HTERT RPE-1 (cell line): ENCODE data around the gene FYN.

Source experiments
- in situ Hi-C: fragments of 300-500 bp; cut with MboI; formaldehyde crosslinking; loops from 4 replicates; pipeline ENCODE4 v1.14.3; 2020; ENCODE audit warnings: low sequenced_read_pairs

Gene FYN

GRCh38 chr6:111734068-111735061 is 138.9 kb downstream of the FYN start:
- in situ Hi-C loops, result no loop called here

GRCh38 chr6:111732390-111732789 is 140.9 kb downstream of the FYN start:
- in situ Hi-C loops, result no loop called here

- in situ Hi-C loops, result no loop called here
Measured at GRCh38 chr6:111731456-111732195, 141.6 kb downstream of the FYN start.

DNA sequence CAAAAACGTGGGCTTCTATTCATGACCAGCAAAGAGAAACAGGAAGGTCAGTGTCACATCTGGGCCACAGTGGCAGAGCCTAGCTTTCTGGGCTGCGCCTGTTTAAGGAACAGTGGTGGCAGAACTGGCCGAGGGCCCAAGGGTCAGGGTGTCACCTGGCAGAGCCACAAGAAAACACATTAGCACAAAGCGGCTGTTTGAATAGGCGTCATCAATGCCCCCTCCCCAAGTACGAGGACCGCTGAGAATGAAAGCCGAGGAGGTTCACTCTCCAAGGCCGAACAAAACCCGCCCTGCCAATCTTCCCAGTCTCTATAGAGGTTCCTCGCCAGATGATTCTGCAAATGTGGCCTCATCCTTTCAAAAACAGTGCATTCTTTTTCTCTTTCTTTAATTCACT is 142.4 kb downstream of the FYN start:
- in situ Hi-C loops, result no loop called here

GRCh38 chr6:111727802-111728201 is 145.4 kb downstream of the FYN start:
- in situ Hi-C loops, result no loop called here

DNA sequence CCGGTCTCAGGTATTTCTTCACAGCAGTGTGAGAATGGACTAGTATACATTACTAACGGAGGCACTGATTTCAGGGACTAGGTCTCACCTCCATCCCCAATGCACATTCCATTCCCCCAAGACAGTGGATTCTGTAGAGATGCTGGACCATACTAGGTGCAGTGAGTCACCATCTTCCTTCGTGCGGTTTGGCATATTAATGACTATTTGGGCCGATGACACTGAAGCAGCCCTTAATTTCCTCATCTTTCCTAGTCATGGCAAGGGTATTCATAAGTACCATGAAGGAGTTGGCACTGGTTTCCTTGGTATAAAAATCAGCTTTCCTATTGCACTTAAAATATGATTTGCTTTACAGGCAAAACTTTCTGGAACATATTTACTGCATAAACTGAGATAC is 146.2 kb downstream of the FYN start:
- in situ Hi-C loops, result no loop called here

GRCh38 chr6:111725446-111726112 is 147.7 kb downstream of the FYN start:
- in situ Hi-C loops, result no loop called here

DNA sequence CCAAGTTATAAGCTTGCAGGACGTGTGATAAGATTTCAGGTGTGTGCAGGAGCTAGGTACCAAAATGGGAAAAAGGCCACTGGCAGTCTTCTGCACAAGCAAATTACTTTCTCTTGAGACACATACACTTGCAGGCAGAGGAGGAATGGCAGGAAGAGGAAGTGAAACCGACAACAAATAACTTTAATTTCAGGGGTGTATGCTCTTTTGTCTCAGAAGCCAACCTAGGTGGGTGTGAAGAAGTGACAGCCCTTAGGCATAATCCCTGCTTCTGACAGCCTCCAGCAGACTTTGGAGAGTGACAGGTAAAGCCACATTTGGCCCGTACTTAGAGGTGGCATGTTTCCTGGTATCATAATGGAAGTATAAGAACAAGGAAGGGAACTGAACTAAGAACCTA is 148.7 kb downstream of the FYN start:
- in situ Hi-C loops, result loop anchor here (25.0 kb wide), 1 partner anchor 288 kb away; no protein-coding TSS in a partner anchor

DNA sequence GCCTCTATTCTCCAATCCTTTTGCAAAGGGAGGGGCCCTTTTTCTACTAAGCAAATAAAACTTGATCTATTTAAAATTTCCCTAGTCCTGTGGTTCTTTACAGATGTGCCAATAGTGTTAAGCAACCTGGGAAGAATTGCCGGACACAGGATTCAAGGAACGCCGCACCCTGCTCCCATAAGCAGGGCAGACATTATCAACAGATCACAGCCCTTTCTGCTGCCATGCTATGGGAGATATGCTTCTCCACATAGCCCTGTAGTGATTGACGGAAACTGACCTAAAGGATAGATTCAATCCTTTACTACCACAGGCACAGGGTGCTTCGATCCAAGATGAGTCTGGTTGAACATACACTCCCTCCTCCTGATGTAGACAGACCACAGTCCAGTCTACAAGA is 149.2 kb downstream of the FYN start:
- in situ Hi-C loops, result loop anchor here (25.0 kb wide), 1 partner anchor 288 kb away; no protein-coding TSS in a partner anchor

- in situ Hi-C loops, result loop anchor here (25.0 kb wide), 1 partner anchor 289 kb away; no protein-coding TSS in a partner anchor
Measured at GRCh38 chr6:111723412-111723970, 149.8 kb downstream of the FYN start.

DNA sequence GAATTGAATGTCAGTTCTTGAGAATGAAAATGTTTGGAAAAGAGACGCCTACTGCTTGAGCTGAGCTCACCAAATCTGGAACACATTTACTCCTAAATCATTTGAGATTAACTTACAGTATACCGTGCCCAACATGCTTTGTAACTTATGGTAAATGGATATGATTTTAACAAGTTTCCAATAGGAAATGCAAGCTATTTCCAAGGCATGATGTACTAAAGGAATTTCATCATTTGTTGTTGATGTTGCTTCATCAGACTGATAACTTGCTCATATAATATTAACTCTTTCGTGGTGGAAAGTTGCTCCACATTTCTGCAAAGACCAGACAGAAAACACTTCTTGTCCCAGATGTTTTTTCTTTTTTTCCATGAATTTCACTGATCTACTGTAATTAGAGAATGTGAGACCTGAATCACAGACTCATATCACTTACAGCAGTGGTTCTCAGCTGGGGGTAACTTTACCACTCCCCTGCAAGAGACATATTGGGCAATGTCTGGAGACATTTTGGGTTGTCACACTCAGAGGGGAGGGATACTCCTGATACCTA is 151.0 kb downstream of the FYN start:
- in situ Hi-C loops, result loop anchor here (25.0 kb wide), 1 partner anchor 290 kb away; no protein-coding TSS in a partner anchor

DNA sequence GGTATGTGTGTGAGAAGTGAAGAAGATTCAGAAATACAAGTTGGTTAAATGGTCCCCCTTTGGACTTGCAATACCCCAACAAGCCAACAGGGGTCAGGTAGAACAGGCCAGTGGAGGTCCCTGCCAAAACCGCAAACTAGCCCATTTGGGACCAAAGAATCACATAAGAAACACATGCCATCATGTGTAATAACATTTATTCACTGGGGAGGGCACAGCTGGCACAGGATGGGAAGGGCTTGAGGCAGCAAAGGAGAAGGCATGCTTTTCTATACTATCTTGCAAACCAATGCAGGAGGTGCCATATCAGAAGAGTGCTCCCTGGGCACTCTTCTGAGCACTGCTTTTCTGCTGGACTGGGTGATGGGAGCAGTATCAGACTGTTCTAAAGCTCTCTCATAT is 151.5 kb downstream of the FYN start:
- in situ Hi-C loops, result loop anchor here (25.0 kb wide), 1 partner anchor 291 kb away; no protein-coding TSS in a partner anchor

- in situ Hi-C loops, result loop anchor here (25.0 kb wide), 1 partner anchor 291 kb away; no protein-coding TSS in a partner anchor
Measured at GRCh38 chr6:111720931-111721496, 152.2 kb downstream of the FYN start.

- in situ Hi-C loops, result loop anchor here (25.0 kb wide), 1 partner anchor 293 kb away; no protein-coding TSS in a partner anchor
Measured at GRCh38 chr6:111718990-111719389, 154.3 kb downstream of the FYN start.

GRCh38 chr6:111718326-111718725 is 154.9 kb downstream of the FYN start:
- in situ Hi-C loops, result loop anchor here (25.0 kb wide), 1 partner anchor 294 kb away; no protein-coding TSS in a partner anchor

GRCh38 chr6:111717621-111718020 is 155.6 kb downstream of the FYN start:
- in situ Hi-C loops, result loop anchor here (25.0 kb wide), 1 partner anchor 295 kb away; no protein-coding TSS in a partner anchor

GRCh38 chr6:111716325-111716724 is 156.9 kb downstream of the FYN start:
- in situ Hi-C loops, result loop anchor here (25.0 kb wide), 1 partner anchor 296 kb away; no protein-coding TSS in a partner anchor

- in situ Hi-C loops, result loop anchor here (25.0 kb wide), 1 partner anchor 297 kb away; no protein-coding TSS in a partner anchor
Measured at GRCh38 chr6:111715321-111715720, 157.9 kb downstream of the FYN start.
